ENCODE data around the gene GPATCH1.
"Not testable (repeated sequence)": the region's sequence is repeated elsewhere in the genome, so short reads cannot be mapped to it uniquely, and the experiment has no call there.

GPATCH1 gene

GRCh38 chr19:33124207-33125098 lies 43.5 kb downstream of the GPATCH1 start:
- H3K4me3 ChIP-seq (ENCODE audit: low read depth, low read length), result no peak overlapping the region
- TF ChIP-seq CTCF (IDR thresholded peaks at IDR 0.05; ENCODE audit: low read depth, low read length), result no peak

GRCh38 chr19:33125929-33126388 lies 45.0 kb downstream of the GPATCH1 start:
- H3K4me3 ChIP-seq (ENCODE audit: low read depth, low read length), result no peak overlapping the region
- peak; percentile 79 for TF ChIP-seq CTCF (IDR thresholded peaks at IDR 0.05; ENCODE audit: low read depth, low read length)

- H3K4me3 ChIP-seq (ENCODE audit: low read depth, low read length), result not testable (repeated sequence)
Measured at GRCh38 chr19:33126712-33127111, 45.7 kb downstream of the GPATCH1 start.

GRCh38 chr19:33129901-33130300 lies 48.9 kb downstream of the GPATCH1 start:
- H3K4me3 ChIP-seq (ENCODE audit: low read depth, low read length), result no peak overlapping the region
- no peak for TF ChIP-seq CTCF (IDR thresholded peaks at IDR 0.05; ENCODE audit: low read depth, low read length)

- no peak overlapping the region for H3K4me3 ChIP-seq (ENCODE audit: low read depth, low read length)
- TF ChIP-seq CTCF (IDR thresholded peaks at IDR 0.05; ENCODE audit: low read depth, low read length), result no peak
Measured at GRCh38 chr19:33130433-33130832, 49.5 kb downstream of the GPATCH1 start.

GRCh38 chr19:33132021-33132420 lies 51.0 kb downstream of the GPATCH1 start, which contains the start of gene WDR88:
WDR88 (plus strand) TSS chr19:33132114; CDS start chr19:33132170, 56 bp downstream.
- TF ChIP-seq CTCF (IDR thresholded peaks at IDR 0.05; ENCODE audit: low read depth, low read length), result no peak
- H3K4me3 ChIP-seq (ENCODE audit: low read depth, low read length), result no peak within 1 kb of the TSS

- no peak for TF ChIP-seq CTCF (IDR thresholded peaks at IDR 0.05; ENCODE audit: low read depth, low read length)
- no peak overlapping the region for H3K4me3 ChIP-seq (ENCODE audit: low read depth, low read length)
Measured at GRCh38 chr19:33132425-33132824, 51.4 kb downstream of the GPATCH1 start.
